Inferior parietal cortex (tissue), 1 donor: ENCODE data around the gene ATP5PF.
"Not testable (repeated sequence)": the region's sequence is repeated elsewhere in the genome, so short reads cannot be mapped to it uniquely, and the experiment has no call there.

Experiments
- DNase-seq: peaks from one replicate; pipeline ENCODE4 v3.0.0-alpha.2; 2016; ENCODE audit errors: extremely low spot score

Gene ATP5PF, protein sequence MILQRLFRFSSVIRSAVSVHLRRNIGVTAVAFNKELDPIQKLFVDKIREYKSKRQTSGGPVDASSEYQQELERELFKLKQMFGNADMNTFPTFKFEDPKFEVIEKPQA

DNA sequence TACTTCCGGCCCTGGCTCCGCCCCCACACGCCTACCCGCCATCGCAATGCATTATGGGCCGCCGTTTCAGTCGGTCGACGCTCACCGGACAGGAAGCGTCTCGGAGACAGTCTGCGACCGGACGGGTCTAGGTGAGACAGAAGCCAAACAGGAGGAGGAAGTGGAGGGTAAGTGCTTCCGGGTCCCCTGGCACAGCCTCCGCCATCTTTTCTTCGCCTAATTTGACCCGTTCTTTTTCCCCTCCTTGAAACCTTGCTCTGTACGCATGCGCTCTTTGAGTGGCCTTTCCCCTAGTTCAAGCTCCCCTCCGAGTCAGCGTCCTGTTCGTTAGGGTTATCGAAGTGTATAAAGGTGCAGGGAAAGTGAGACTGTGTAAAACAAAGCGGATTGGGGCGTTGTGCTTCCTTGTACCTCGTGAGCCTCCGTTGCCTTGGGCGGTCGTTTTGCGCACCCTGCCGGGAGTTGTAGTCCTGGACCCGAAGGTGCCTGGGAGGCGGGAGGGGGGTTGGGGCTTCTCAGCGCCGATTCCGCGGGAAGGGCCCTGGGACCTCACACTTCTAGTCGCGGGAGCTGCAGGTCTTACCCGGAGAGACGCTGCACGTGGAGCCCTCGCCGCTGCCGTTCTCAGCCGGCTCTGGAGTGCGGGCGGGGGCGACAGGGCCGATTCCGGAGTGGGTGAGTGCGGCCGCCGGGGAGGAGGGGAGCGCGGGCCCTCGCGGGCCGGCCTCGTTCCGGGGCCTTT, at the start of gene ATP5PF, which contains the start of gene GABPA:
Gene ATP5PF, minus strand, starts transcription at position 1 of the 742 bp plus-strand sequence. CDS start 5,110 bp downstream, outside the sequence.
Gene GABPA, plus strand, starts transcription at position 69 of the 742 bp plus-strand sequence. CDS start 6,627 bp downstream, outside the sequence.
- peak; percentile 98 for DNase-seq

DNA sequence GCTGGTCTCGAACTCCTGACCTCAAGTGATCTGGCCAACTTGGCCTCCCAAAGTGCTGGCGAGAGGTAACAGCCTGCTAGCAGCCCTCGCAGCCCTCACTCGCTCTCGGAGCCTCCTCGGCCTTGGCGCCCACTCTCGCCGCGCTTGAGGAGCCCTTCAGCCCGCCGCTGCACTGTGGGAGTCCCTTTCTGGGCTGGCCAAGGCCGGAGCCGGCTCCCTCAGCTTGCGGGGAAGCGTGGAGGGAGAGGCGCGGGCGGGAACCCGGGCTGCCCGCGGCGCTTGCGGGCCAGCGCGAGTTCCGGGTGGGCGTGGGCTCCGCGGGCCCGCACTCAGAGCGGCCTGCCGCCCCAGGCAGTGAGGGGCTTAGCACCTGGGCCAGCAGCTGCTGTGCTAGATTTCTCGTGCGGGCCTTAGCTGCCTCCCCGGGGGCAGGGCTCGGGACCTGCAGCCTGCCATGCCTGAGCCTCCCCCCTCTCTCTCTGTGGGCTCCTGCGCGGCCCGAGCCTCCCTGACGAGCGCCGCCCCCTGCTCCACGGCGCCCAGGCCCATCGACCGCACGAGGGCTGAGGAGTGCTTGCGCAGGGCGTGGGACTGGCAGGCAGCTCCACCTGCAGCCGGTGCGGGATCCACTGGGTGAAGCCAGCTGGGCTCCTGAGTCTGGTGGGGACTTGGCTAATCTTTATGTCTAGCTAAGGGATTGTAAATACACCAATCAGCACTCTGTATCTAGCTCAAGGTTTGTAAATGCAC, 43.6 kb upstream of the ATP5PF start:
- not testable (repeated sequence) for DNase-seq

- no peak for DNase-seq
Observed at GRCh38 chr21:25776440-25776839, 41.7 kb upstream of the ATP5PF start.

- no peak for DNase-seq
Observed at GRCh38 chr21:25772686-25773085, 38.0 kb upstream of the ATP5PF start.

DNA sequence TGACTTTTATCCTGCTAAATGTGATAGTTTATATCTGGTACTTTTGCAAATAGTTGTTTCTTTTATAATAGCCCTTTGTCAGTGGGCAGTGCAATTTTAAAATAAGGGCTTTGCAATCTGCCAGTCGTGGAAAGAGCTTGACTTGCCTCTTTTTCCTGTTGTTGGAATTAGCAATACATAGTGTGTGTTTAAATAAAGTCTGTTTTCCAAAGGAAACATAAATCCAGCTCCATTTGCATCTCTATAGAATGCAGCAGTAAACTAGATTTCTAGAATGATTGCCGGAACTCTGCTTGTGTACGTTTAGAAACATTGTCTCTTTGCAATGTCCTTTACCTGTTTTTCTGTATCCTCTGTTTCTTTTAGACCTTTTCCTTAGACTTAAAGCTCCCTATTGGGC, 33.2 kb upstream of the ATP5PF start:
- no peak for DNase-seq

DNA sequence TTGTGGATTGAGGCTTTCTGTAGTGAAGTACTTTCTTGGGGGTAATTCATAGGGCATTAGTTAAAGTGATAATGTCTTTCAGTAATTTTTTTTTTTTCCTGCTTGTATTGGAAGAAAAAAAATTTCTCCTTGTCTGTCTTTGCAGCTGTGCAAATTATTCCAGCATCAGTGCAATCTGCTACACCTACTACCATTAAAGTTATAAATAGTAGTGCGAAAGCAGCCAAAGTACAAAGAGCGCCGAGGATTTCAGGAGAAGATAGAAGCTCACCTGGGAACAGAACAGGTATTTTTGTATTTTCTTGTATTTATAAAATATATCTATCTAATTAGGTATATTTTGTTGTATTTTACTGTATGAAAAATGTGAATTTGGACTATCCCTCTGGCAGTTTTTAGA, 29.4 kb upstream of the ATP5PF start:
- no peak for DNase-seq

DNA sequence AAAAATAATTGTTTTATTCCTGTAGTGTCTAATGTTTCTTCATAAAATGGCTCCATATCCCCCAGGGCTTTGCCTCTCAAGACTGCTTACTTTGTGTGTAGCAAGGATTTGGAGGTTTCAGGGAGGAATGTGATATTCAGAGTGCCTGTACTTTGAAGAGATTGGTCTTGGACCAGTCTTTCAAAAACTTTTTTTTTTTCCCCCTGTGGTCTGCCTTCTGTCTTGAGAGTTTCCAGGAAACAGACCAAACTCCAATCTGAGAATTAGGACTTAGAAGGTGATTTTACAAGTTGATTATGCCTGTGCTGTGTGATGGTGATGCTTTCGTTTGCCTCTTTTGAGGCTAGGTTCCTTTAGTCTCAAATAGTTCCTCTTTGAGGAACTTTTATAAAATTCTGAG, 26.0 kb upstream of the ATP5PF start:
- DNase-seq: no peak

GRCh38 chr21:25760061-25760460, 25.4 kb upstream of the ATP5PF start:
- DNase-seq: no peak

DNA sequence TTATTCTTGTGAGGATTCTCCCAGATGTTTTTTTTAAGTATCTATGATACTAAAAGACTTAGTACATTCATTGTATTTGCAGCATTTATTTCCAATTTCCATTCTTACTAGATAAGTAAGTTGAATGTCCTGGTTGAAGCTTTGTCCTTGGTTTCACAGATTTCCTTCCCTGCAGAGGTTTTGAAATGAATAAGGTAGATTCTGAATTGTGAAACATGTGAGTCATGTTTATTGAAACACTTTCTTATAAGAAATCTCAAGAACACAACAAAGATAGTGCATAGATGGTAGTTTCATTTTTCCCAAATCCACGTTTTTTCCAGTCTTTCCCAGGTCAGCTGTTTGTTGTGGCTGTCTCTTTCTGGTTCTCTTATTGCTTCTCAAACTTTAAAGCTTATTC, 24.9 kb upstream of the ATP5PF start:
- DNase-seq: no peak

DNA sequence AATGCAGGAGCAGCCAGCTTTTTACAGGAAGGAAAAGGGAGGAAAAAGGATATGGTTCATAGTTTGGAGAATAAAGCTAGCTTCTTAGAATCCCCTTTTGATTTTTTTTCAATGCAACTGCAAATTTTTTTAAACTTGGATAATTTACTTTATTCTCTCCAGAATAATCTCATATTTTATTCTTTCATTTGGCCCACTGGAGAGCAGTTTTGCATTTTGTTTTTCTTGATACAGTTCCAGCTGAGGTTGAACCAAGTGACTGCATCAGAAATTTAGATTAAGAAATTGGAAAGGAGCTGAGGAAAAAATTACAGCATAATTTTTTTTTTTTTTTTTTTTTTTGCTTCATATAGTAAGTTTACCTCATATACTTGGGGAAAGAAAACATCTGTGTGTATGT, 22.8 kb upstream of the ATP5PF start:
- no peak for DNase-seq

DNA sequence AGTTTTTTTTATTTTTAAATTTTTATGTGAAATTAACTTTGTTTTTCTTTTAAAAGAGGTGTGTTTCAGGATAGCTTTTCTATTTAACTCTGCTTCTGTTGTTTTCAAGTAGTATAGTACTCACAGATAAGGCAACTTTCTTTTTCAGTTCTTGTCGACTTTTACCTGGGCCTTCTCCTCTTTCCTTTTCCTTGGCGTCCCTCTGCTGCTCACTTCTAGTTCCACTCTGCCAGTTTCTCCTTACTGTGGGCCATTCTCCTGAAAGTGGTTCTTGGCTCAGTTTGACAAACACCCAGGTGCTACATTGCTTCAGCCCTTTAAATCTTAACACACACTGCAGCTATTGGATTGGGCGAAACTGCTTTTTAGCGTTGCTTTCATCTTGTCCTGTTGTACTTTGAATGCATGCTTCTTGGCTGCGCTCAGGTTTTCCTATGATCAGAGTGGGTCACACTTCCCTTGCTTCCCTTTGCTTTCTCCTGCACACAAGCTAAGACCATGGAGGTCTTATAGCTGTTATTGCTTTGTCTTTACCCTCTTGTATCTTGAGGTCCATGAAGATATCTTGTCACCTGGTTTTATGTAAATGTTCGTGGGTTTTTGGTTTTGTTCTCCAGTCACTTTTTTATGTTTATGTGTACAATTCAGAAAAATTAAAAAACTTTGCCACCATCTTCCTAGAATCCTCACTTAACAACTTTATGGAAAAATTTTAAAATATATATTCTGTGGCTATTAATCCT, 21.7 kb upstream of the ATP5PF start:
- DNase-seq: no peak

DNA sequence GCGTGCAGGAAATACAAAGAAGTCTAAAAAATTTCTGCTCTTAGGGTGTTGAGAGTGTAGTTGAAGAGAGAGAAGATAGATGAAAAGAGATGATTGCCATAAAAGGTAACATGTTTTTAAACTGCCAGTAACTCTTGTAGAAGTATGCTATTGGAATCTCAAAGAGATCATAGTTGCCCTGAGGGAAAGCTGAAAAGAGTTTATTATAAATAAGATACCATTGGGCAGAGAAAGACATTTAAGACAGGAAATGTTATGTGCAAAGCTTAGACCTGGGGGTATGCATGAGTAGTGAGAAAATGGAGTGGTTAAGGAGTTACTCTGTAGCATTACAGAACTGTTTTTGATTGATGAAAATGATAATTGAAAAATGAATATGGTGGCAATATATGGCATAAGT, 17.7 kb upstream of the ATP5PF start:
- DNase-seq: no peak

DNA sequence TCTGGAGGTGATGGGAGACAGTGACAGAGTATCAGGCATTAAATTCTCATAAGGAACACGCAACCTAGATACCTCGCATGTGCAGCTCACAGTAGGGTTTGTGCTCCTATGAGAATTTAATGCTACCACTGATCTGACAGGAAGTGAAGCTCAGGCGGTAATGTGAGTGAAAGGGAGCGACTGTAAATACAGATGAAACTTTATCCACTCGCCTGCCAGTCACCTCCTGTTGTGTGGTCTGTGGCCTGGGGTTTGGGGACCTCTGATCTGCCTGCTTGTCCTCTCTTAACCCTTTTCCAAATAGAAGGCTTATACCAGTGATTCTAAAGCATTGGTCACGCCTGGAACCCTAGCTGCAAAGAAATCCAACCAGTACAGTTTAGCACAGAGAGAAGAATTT, 15.4 kb upstream of the ATP5PF start:
- no peak for DNase-seq

DNA sequence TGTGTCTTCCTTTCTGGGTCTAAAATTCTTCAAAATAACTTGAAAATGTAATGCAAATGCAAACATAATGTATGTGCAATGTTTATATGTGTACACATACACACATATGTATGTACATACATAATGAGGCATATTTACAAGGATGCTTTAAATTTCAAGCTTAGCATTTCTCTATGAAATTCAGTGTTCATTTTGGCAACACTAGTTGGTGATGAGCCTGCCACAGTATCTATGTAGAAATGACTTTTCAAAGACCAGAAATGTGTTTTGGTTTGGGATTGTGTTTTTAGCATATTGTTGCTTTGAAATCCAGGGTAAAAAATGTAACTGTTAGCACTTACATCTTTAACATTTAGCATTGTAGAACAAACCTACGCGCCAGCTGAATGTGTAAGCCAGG, 10.2 kb upstream of the ATP5PF start:
- DNase-seq: no peak

- no peak for DNase-seq
Observed at GRCh38 chr21:25742900-25743299, 8.2 kb upstream of the ATP5PF start.

DNA sequence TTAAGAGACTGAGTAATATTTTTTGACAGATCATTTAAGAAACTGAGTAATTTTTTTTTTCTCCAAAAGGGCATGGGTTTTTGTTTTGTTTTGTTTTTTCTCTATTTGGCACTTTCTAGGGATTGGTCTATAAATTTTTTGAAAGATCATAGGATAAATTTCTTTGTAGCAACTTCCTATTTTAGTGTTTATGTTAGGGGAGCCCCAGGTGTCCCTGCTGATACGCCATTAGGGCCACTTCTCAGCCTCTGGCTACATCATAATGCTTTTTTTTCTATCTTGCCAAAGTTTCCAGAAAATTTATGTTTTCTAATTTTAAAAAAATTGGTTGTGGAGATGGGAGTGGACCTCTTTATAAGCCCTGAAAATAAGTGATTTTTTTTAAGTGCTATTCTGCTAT, 2.7 kb upstream of the ATP5PF start:
- no peak for DNase-seq

DNA sequence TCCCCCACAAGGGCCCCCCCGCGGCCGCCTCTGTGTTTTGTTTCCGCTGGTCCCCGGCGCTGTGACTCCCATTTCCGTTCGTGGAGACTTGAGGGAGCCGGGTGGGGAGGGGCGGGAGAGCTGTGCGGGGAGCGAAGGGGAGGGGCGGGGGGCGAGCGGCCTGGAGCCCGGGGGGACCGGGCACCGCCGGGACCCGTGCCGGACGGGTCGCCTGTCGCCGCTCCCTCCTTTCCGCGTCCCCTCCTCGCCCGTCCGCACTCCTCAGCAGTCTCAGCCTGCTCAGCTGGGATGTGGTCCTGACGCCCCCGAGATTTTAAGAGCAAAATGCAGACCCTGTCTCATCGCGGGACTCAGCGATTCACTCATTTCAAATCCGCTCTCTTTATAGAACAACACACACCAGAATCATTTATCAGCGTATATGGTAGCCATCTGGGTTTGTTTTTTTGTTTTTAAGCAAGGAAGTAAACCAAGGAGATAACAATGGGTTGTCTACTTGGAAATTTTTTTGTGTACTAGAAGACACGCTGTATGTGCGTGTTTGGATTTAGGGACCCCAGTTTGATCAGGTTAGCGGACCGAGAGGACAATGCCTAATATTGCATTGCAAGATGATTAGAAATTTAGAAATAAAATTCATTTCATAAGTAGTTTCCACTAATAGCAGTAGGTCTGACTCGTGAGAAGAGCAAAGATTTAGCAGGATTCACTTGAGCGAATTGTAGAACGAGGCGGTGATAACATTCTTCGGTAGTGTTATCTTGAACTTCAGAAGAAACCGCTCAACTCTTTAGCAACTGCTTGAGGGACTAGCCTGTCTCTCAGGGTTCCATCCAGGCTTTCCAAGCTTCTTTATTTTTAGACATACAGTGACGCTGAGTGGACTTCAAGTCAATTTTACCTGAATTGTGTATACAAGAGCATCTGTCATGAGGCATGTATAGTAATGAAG, 1.2 kb upstream of the ATP5PF start:
- DNase-seq: peak; percentile 77

- DNase-seq: no peak
Observed at GRCh38 chr21:25734654-25734903, 125 bp downstream of the ATP5PF start.

DNA sequence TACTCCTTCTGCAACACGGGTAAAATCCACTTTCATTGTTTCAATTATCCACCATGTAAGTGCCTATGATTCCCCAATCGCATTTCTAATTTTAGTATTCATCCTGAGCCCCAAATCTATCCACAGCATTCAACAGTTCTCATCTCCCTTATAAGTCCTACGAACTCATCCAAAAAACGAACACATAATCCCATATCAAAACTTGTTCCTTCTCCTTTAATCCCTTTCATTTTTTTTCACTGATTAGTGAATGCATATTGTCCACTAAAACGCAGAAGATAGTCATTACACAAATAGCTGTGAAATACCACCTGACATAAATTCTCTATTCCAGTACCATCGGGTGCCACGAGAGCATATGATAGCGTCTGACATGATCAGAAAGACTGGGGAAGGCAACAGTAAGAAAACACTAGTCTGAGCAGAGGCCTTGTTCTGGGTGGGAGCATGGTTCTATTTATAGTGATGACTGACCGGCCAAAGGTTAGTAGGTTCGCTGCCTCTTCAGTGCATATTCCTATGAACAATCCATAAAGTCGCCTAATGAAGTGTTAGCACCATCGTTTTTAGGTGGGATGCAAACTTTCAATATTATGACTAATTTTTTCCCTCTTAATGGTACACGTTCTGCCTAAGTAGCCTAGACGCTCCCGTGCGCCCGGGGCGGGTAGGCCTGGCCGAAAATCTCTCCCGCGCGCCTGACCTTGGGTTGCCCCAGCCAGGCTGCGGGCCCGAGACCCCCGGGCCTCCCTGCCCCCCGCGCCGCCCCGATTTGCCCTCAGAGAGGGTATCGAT, 648 bp downstream of the ATP5PF start:
- DNase-seq: peak; percentile 18

DNA sequence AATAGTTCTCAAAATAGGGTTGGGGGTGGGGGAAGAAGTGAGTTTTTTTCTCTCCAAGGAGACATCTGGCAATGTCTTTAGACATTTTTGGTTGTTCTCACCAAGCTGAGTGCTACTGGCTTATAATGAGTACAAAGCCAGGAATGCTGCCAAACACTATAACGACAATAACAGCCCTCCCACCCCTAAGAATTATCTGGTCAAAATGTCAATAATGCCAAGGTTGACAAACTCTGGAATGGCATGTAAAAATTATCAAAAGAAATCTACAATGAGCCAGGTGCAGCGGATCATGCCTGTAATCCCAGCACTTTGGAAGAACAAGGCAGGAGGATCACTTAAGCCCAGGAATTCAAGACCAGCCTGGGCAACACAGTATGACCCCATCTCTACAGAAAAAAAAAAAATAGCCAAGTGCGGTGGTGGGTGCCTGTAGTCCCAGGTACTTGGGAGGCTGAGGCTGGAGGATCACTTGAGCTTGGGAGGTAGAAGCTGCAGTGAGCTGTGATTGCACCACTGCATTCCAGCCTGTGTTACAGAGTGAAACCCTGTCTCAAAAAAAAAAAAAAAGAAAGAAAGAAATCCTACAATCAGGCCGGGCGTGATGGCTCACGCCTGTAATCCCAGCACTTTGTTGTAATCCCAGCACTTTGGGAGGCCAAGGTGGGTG, 2.5 kb downstream of the ATP5PF start:
- DNase-seq: no peak
